Measurements from ENCODE around the gene BCL11B.

Gene BCL11B

DNA sequence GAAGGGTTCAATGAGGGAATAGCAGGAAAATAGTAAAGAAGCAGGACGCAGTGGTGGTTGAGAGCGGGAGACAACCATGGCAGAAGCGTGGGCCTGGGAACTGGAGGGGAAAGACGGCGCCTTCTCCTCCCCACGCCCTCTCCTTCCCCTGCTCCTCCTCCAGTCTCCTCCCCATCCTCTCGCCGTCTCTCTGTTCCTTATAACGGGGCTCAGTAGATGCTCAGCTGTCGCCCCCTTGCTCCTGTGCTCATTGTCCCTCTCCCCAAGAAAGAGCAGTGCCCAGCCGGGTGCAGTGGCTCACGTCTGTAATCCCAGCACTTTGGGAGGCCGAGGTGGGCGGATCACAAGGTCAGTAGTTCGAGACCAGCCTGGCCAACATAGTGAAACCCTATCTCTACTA is 142.0 kb downstream of the BCL11B start:
- DNase-seq = no peak

DNA sequence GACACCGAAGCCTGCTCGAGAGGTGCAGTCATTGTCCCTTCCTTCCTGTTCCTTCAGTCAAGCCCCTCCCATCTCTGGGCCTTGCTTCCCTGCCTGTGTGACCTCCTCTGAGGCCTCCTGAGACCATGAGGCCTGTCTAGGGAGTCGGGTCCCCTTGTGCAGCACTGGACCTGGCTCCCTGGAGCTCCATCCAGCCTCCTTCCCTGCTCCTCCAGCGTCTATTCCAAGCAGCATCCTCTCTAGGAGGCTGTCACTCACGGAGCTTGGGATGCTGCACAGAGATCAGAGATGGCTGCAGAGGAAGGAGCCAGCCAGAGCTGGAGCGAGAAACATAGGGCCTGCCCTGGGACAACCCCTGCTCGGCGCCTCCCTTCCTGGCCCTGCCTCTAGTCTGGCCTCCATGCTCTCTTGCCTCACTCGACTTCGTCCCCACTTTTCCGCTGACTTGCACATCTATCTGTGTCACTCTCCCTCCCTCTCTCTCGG is 142.7 kb downstream of the BCL11B start:
- DNase-seq = no peak

DNA sequence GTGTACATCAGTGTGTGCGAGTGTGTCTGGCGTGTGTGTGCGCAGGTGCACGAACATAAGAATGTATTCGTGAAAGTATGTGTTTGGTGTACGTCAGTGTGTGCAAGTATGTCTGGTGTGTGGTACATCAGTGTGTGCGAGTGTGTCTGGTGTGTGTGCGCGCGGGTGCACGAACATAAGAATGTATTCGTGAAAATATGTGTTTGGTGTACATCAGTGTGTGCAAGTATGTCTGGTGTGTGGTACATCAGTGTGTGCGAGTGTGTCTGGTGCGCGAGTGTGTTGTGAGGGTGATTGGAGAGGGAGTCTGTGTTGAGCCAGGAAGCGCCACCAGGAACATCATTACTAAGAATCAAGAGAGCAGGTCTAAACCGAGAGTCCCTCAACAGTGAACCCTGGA is 143.8 kb downstream of the BCL11B start:
- no peak for DNase-seq

DNA sequence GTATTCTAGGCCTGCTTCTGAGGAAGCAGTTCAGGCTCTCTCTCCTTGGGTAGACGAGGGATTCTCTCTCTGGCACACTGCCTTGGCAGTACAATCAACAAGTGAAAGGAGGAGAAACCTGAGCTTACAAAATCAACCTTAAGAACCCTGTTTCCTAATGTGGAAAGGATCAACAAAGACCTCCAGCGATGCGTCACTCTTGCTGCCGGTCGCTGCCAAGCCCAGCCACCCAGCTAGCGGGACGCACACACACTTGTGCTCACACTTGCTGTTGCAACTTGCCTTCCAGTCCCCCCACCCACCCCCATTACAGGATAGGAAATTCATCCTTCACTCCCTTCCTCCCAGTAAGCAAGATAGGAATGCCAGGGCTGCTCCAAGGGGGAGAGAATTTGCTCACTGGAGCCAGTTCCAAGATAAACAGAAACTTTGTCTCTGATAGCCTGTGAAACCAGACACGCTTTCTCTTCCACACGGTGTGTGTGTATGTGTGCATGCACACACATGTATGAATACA is 144.3 kb downstream of the BCL11B start:
- DNase-seq = no peak

DNA sequence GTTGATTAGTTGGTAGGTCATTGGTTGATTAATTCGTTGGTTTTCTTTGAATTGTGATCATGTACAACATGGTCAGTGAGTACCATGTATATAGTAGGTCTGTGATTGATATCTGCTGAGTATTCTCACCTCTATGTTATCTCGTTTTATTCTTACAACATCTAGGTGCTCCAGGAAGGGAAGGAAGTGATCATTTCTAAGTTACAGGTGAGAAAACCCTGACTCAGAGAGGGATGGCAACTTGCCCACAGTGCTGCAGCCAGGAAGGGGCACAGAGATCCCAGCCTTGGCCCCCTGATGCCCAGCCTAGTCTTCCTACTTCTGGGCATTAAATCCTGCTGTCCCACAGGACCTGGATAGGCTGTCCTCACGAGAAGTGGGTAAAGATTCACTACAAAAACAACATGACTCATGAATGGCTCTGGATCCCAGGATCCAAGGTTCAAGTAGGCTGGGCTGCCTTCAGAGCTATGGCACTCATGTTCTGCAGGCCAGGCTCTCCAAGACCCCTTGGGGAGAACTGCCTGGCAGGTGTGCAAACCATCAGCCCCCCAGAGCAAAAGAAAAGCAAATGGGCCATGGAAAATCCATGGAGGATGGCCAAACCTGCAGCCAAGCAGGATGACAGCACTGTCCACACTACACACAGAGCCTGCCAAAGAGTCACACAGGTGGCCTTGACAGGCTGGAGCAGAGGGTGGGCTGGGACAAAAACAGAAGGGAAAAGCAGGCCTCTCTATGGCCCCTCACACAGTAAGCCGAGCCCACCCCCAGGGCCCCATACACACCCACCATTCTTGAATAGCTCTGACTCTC is 146.2 kb downstream of the BCL11B start:
- no peak for DNase-seq

DNA sequence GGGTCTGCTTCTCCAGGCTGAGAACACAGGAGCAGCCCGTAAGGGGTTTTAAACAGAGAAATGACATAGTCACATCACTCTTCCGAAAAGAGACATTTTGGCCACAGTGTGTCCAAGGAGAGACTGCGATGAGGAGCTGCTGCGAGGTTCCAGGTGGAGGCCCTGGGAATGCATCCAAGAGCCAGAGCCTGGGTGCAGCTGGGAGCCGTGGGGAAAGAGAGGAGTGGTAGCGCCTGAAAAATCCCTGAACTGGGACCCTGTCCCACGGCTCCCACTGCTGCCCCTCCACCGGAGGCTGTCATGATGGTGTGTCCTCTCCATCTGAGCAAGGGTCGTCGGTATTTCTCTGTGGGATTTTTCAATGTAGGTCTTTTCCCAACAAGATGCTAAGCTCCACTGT is 146.9 kb downstream of the BCL11B start:
- DNase-seq = no peak

DNA sequence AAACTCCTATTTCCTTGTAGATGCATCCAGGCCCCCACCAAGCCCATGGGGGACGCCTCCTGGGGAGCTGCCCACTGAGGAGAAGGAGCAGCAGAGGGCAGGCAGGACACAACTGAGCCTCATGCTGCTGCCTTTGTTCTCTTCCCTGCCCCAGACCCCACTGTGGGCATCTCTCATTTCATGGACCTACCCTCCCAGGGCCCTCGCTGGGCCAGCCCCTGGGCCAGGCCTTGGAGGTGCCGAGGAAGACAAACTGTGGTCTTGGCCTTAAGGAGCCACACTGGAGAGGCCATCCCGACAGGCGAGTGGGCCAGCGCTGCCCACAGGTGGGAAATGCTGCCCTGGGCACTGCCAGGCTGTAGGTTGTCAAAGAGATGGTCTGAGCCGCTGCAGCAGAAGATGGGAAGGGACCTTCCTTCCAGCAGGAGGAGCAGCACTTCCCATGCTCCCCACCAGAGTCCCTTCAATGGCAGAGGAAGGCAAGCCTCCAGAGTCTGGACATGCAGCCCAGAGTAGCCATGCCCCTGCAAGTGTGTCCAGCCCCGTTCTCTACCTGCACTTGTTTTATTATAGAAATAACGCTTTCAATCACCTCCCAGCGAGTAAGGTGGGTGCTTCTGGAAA is 147.4 kb downstream of the BCL11B start:
- DNase-seq = no peak

DNA sequence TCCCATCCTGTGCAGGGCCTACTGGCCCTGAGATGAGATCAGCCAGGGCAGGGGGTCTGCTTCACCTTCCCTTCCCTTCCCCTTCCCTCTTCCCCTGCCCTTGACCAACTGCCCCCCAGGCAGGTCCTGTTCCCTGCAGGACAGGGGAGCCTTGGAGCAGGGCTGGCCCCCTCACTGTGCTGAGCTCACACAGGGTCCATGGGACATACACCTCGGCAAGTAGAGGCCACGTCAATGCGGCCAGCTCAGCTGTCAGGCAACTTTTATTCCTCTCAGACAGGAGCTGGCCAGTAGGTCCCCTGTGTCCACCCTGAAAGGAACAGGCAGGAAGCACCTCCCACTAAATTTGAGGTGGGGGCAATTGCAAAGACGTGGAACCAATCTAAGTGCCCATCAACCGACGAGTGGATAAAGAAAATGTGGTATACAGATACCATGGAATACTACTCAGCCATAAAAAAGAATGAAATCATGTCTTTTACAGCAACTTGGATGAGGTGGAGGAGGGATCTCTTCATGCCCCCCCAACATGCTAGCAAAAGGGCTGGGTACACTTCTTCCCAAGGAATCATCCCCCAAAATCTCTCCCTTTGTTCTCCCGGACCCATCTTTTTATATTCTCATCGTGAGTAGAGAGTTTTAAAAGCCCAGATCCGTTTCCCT is 148.7 kb downstream of the BCL11B start:
- DNase-seq = no peak

DNA sequence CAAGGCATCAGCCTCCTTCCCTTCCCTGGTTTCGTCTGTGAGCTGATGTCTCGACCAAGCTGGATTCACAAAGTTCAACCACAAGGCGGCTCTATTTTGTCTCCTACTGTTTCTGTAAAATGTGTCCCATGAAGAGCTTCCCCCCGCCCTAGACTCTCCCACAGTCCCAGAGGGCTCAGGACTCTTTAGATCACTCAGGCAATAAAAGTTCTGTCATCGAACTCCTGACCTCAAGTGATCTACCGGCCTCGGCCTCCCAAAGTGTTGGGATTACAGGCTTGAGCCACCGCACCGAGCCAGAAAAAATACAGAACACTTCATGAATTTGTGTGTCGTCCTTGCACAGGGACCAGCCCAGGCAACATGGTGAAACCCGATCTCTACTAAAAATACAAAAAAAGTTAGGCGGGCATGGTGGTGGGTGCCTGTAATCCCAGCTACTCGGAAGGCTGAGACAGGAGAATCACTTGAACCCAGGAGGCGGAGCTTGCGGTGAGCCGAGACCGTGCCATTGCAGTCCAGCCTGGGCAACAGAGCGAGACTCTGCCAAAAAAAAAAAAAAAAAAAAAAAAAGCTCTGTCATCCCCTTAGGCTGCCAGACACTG is 149.4 kb downstream of the BCL11B start:
- no peak for DNase-seq

DNA sequence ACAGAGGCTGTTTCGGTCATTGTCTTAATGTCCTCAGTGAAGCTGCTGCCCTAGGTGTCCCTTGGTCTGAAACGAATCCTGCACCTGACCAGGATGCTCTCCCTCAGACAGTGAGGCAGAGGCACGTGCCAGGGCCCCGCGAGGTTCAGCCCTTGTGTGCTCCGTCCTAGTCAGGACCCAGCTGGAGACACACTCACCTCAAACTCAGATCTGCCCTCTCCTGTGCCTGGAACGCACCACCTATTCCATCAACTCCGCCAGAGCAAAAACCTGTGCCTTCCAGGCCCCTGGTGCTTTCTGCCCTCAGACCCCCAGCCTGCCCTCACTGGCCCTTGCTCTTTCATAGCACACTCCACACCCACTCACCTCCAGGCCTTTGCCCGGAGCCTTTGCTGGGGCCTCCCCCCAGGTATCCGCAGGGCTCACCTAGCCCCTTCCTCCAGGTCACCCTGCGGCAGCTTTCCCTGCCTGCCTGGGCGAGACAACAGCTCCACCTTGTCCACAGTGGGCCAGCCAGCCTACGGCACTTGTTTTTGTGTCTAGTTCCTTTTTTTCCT is 150.6 kb downstream of the BCL11B start:
- no peak for DNase-seq

DNA sequence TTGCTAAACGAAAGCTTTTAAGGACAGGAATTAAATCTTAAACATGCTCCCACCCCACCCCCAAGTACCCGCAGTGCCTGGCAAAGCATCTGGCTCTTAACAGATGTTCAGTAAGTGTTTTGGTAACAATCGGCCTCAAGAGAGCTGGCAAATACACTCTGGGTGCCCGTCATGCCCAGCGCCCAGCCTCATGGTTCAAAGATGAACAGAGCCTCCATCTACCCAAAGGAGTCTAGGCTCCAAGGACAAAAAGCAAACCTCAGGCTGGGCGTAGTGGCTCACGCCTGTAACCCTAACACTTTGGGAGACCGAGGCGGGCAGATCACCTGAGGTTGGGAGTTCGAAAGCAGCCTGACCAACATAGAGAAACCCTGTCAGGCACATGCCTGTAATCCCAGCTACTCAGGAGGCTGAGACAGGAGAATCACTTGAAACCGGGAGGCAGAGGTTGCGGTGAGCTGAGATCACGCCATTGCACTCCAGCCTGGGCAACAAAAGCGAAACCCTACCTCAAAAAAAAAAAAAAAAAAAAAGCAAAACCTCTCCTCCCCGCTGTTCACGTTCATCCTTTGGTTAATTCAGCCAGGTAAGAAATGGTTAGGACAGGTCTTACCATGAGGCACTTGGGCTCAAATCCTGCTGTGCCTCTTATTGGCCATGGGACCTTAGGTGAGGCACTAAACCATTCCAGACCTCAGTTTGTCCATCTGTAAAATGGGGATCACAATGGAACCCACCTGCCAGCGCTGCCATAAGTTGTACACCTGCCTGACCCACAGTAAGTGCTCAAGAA is 151.3 kb downstream of the BCL11B start:
- DNase-seq = no peak

DNA sequence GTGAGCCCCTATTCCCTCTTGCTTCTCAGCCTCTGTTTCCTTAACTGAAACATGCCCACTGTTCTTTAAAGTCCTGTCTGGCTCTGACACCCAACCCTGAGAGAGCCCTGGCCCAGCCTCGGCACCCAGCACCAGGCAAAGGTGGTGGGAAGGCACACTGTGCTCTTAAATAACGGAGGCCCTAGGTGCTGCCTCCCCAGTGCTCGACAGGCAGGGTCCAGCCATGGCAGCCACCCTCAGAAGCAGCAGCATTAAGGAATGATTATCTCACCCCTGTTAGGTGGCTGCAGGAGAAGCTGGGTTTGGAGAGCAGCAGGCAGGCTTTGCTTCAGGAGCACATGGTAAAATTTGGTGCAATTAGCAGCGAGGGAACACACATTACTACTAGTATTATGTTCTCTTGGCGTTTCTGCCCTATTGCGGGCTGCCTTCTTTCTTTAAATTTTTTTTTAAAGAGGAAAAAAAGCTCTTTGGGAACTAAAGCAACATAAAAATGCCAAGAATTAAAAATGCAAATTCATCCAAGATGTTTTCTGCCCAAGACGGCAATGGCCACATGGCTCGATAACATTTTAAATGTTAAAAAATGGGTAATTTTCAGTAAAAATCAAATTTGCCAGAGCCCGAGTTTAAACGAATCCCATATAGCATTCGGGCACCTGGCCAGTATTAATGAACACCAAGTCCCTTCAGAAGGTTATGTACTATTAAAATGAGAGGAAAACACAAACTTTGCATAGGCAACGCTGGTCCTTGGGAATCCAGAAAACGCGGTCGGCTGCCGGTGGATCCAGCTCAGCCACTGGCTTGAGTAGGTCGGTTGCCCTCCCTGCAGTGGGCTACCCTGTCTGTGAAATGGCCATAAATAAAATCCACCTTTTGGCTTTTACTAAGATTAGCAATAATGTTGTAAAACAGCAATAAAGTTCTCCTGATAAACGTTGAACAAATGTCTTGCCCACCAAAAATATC is 152.2 kb downstream of the BCL11B start:
- DNase-seq = peak; percentile 94
